Liver (tissue), 9 donors: ENCODE results near the gene HAGH. TPM values are rescaled to one million over a fixed set of nuclear protein-coding genes. Genes with fewer than 3 reads are reported as not detected.

Source experiments
- DNase-seq: peaks from one replicate; pipeline ENCODE4 v3.0.0-alpha.2; 2017; ENCODE audit warnings: low spot score
- H3K27ac ChIP-seq, 2 donors: one replicate each; pipeline ENCODE4 v1.7.0; 2013; ENCODE audit warnings: inconsistent platforms in 2 of 2, low read length in 2 of 2, control low read depth in 1 of 2, low read depth in 1 of 2, mild to moderate bottlenecking in 1 of 2
- H3K27me3 ChIP-seq, 4 donors: one replicate each; pipeline versions ENCODE4 v1.6.1 to v1.7.0; 2013; ENCODE audit warnings: low read length in 3 of 4, inconsistent platforms in 1 of 4, mild to moderate bottlenecking in 1 of 4, moderate library complexity in 1 of 4; ENCODE audit not compliant: control insufficient read depth in 4 of 4, insufficient read depth in 4 of 4
- H3K36me3 ChIP-seq, 4 donors: one replicate each; pipeline versions ENCODE4 v1.6.1 to v1.7.0; 2013; ENCODE audit warnings: low read length in 3 of 4, mild to moderate bottlenecking in 3 of 4, low read depth in 1 of 4, moderate library complexity in 1 of 4; ENCODE audit not compliant: control insufficient read depth in 4 of 4, insufficient read depth in 3 of 4
- H3K4me1 ChIP-seq, 4 donors: one replicate each; pipeline versions ENCODE4 v1.6.1 to v1.7.0; 2013; ENCODE audit warnings: low read length in 3 of 4, mild to moderate bottlenecking in 3 of 4, moderate library complexity in 1 of 4; ENCODE audit not compliant: control insufficient read depth in 4 of 4, insufficient read depth in 4 of 4
- H3K4me3 ChIP-seq, 3 donors: one replicate each; pipeline versions ENCODE4 v1.6.1 to v1.7.0; 2013; ENCODE audit warnings: low read length in 3 of 3, control low read depth in 1 of 3, low read depth in 1 of 3, mild to moderate bottlenecking in 1 of 3
- H3K9ac ChIP-seq, 2 donors: one replicate each; pipeline ENCODE4 v1.7.0; 2013; ENCODE audit warnings: low read length in 2 of 2, mild to moderate bottlenecking in 2 of 2, moderate library complexity in 2 of 2, control low read depth in 1 of 2, low read depth in 1 of 2
- H3K9me3 ChIP-seq, 4 donors: one replicate each; pipeline versions ENCODE4 v1.6.1 to v1.7.0; 2013; ENCODE audit warnings: low read length in 3 of 4; ENCODE audit not compliant: control insufficient read depth in 4 of 4
- ATF3 ChIP-seq: IDR thresholded peaks from 2 replicates; pipeline ENCODE4 v1.6.1; 2016; ENCODE audit warnings: antibody characterized with exemption
- CTCF ChIP-seq: fragments of 150-350 bp; IDR thresholded peaks from 2 replicates; pipeline ENCODE4 v1.5.1; 2017; ENCODE audit warnings: improper control_type of control experiment, low read depth, low read length; ENCODE audit not compliant: missing input control
- EGR1 ChIP-seq, 2 donors: IDR thresholded peaks; 2 replicates each; pipeline ENCODE4 v1.6.1; 2016 to 2018; ENCODE audit warnings: antibody characterized with exemption in 2 of 2, low read depth in 2 of 2
- FOXA1 ChIP-seq: IDR thresholded peaks from 2 replicates; pipeline ENCODE4 v1.6.1; 2016; ENCODE audit warnings: antibody characterized with exemption
- FOXA2 ChIP-seq: IDR thresholded peaks from 2 replicates; pipeline ENCODE4 v1.6.1; 2016; ENCODE audit warnings: antibody characterized with exemption
- GABPA ChIP-seq, 2 donors: IDR thresholded peaks in 1 of 2; conservative IDR thresholded peaks in 1 of 2; 2 replicates each; pipeline ENCODE4 v1.6.1; 2016; ENCODE audit warnings: antibody characterized with exemption in 2 of 2, mild to moderate bottlenecking in 1 of 2, moderate library complexity in 1 of 2
- HNF4A ChIP-seq, 2 donors: conservative IDR thresholded peaks; 2 replicates each; pipeline ENCODE4 v1.6.1; 2016; ENCODE audit warnings: antibody characterized with exemption in 2 of 2, mild to moderate bottlenecking in 2 of 2
- HNF4G ChIP-seq: IDR thresholded peaks from 2 replicates; pipeline ENCODE4 v1.6.1; 2016; ENCODE audit warnings: antibody characterized with exemption
- JUND ChIP-seq, 2 donors: IDR thresholded peaks; 2 replicates each; pipeline ENCODE4 v1.6.1; 2016; ENCODE audit warnings: antibody characterized with exemption in 2 of 2
- MAX ChIP-seq: IDR thresholded peaks from 2 replicates; pipeline ENCODE4 v1.6.1; 2016; ENCODE audit warnings: antibody characterized with exemption
- RAD21 ChIP-seq, 2 donors: IDR thresholded peaks; 2 replicates each; pipeline ENCODE4 v1.6.1; 2016; ENCODE audit warnings: antibody characterized with exemption in 2 of 2, mild to moderate bottlenecking in 2 of 2
- REST ChIP-seq: IDR thresholded peaks from 2 replicates; pipeline ENCODE4 v1.6.1; 2016; ENCODE audit warnings: antibody characterized with exemption, mild to moderate bottlenecking
- RXRA ChIP-seq, 2 donors: IDR thresholded peaks; 2 replicates each; pipeline ENCODE4 v1.6.1; 2017 to 2018; ENCODE audit warnings: antibody characterized with exemption in 2 of 2, mild to moderate bottlenecking in 1 of 2
- SP1 ChIP-seq: IDR thresholded peaks from 2 replicates; pipeline ENCODE4 v1.6.1; 2018; ENCODE audit warnings: antibody characterized with exemption, mild to moderate bottlenecking
- TAF1 ChIP-seq: conservative IDR thresholded peaks from 2 replicates; pipeline ENCODE4 v1.6.1; 2016; ENCODE audit warnings: antibody characterized with exemption, mild to moderate bottlenecking
- YY1 ChIP-seq: IDR thresholded peaks from 2 replicates; pipeline ENCODE4 v1.6.1; 2016; ENCODE audit warnings: antibody characterized with exemption, mild to moderate bottlenecking
- ZBTB33 ChIP-seq: IDR thresholded peaks from 2 replicates; pipeline ENCODE4 v1.6.1; 2016; ENCODE audit warnings: antibody characterized with exemption
- WGBS: extraction: QIAGEN DNeasy Blood & Tissue Kit; methylation state at CpG from one replicate; pipeline ENCODE4 v1.1.7; 2013; 5-methylcytosine and 5-hydroxymethylcytosine counted together
- polyA plus RNA-seq, 2 donors: library from polyadenylated mRNA; stranded (reverse) in 1 of 2; unstranded in 1 of 2; fragments of 200-250 nt in 1 of 2; fragments of >200 nt in 1 of 2; fragmentation: Nextera tagmentation in 1 of 2; extraction: Ambion mirVana in 1 of 2; gene quantifications; one replicate each; pipeline versions ENCODE4 v1.2.1 to v1.2.3, GENCODE V29; 2013 to 2015
- total RNA-seq, 2 donors: library from RNA; depleted of rRNA; stranded (reverse); fragments of >200 nt; gene quantifications; one replicate each; pipeline ENCODE4 v1.2.3, GENCODE V29; 2014
- donor health status: healthy.
- donor health status: healthy.
- donor health status: healthy.
- donor health status: healthy.
- donor health status: healthy.

The HAGH gene
- total and polyA plus RNA-seq, 4 donors = 169 to 252 (median 204) TPM

GRCh38 chr16:1774448-1774780 is 52.2 kb downstream of the HAGH start:
- Histone ChIP-seq H3K4me3 (no peak overlapping the region), H3K9ac (no peak overlapping the region), H3K4me1 (peaks cover 10 to 57% (median 33%) of the 10 kb centered on the region in 4 donors), H3K27ac (no peak overlapping the region), H3K9me3 (no peaks in the 10 kb centered on the region), H3K36me3 (peaks cover 0 to 18% (median 10%) of the 10 kb centered on the region in 4 donors), H3K27me3 (no peaks in the 10 kb centered on the region)
- DNase-seq = no peak
- TF ChIP-seq SP1 = no peak
- no peak for TF ChIP-seq EGR1 (IDR thresholded peaks at IDR 0.05; ENCODE audit: low read depth in 2 of 2)
- TF ChIP-seq RAD21 (IDR thresholded peaks at IDR 0.05) = no peak
- TF ChIP-seq RXRA (IDR thresholded peaks at IDR 0.05) = no peak
- no peak for TF ChIP-seq CTCF
- no peak for TF ChIP-seq TAF1
- TF ChIP-seq JUND (IDR thresholded peaks at IDR 0.05) = no peak
- TF ChIP-seq GABPA (IDR thresholded peaks at IDR 0.05 in 1 of 2, conservative IDR thresholded peaks at IDR 0.05 in 1 of 2) = no peak
- TF ChIP-seq YY1 = no peak
- no peak for TF ChIP-seq MAX
- no peak for TF ChIP-seq ZBTB33
- WGBS = 92% methylated on average over 7 of the region's 7 CpGs

- Histone ChIP-seq H3K9ac (peak overlapping the region; percentile 21 to 89), H3K27me3 (no peaks in the 10 kb centered on the region), H3K4me3 (peak overlapping the region; percentile 68 to 93 (median 73)), H3K9me3 (no peaks in the 10 kb centered on the region), H3K27ac (peak overlapping the region; percentile 83 to 94), H3K36me3 (peaks cover 0 to 18% (median 10%) of the 10 kb centered on the region in 4 donors), H3K4me1 (peaks cover 10 to 53% (median 30%) of the 10 kb centered on the region in 4 donors)
- no peak for DNase-seq
- 15% methylated on average over 45 of the region's 45 CpGs for WGBS
- TF ChIP-seq MAX = no peak
- TF ChIP-seq YY1 = no peak
- TF ChIP-seq CTCF = no peak
- no peak for TF ChIP-seq FOXA2
- TF ChIP-seq ATF3 = no peak
- no peak for TF ChIP-seq HNF4A (conservative IDR thresholded peaks at IDR 0.05)
- TF ChIP-seq TAF1 = no peak
- no peak for TF ChIP-seq REST
- no peak for TF ChIP-seq RAD21 (IDR thresholded peaks at IDR 0.05)
- no peak for TF ChIP-seq SP1
- TF ChIP-seq EGR1 (IDR thresholded peaks at IDR 0.05; ENCODE audit: low read depth in 2 of 2) = no peak
- no peak for TF ChIP-seq ZBTB33
- no peak for TF ChIP-seq JUND (IDR thresholded peaks at IDR 0.05)
- no peak for TF ChIP-seq FOXA1
- no peak for TF ChIP-seq HNF4G
- no peak for TF ChIP-seq GABPA (IDR thresholded peaks at IDR 0.05 in 1 of 2, conservative IDR thresholded peaks at IDR 0.05 in 1 of 2)
Observed at GRCh38 chr16:1773703-1774447, 52.8 kb downstream of the HAGH start.
